Mammary epithelial cell (primary cell): ENCODE measurements around the gene NTN1.

Source experiments
- EZH2 ChIP-seq: IDR thresholded peaks from 2 replicates; pipeline ENCODE4 v1.6.1; 2012; ENCODE audit warnings: low read length, inconsistent platforms, borderline replicate concordance
- TF ChIP-seq, protein P1 (sequence below), 2 donors: IDR thresholded peaks in 1 of 2; conservative IDR thresholded peaks in 1 of 2; 2 replicates each; pipeline ENCODE4 v1.5.1; 2011 to 2012; ENCODE audit warnings: inconsistent platforms in 2 of 2, low read length in 2 of 2, mild to moderate bottlenecking in 2 of 2, control low read depth in 1 of 2, low read depth in 1 of 2; ENCODE audit not compliant: insufficient read depth in 1 of 2; ENCODE audit errors: extremely low read depth in 1 of 2

- TF ChIP-seq, protein P1, sequence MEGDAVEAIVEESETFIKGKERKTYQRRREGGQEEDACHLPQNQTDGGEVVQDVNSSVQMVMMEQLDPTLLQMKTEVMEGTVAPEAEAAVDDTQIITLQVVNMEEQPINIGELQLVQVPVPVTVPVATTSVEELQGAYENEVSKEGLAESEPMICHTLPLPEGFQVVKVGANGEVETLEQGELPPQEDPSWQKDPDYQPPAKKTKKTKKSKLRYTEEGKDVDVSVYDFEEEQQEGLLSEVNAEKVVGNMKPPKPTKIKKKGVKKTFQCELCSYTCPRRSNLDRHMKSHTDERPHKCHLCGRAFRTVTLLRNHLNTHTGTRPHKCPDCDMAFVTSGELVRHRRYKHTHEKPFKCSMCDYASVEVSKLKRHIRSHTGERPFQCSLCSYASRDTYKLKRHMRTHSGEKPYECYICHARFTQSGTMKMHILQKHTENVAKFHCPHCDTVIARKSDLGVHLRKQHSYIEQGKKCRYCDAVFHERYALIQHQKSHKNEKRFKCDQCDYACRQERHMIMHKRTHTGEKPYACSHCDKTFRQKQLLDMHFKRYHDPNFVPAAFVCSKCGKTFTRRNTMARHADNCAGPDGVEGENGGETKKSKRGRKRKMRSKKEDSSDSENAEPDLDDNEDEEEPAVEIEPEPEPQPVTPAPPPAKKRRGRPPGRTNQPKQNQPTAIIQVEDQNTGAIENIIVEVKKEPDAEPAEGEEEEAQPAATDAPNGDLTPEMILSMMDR (conservative IDR thresholded peaks at IDR 0.05 in 1 of 2, IDR thresholded peaks at IDR 0.05 in 1 of 2; ENCODE audit: extremely low read depth in 1 of 2, insufficient read depth in 1 of 2, low read depth in 1 of 2, low read length in 2 of 2), result no peak
- no peak for TF ChIP-seq EZH2
Observed at GRCh38 chr17:9189870-9190269, 168.6 kb downstream of the NTN1 start.
